Prostate gland (tissue), 1 donor: ENCODE results near the gene OPN1MW.
"Not testable (repeated sequence)": the region's sequence is repeated elsewhere in the genome, so short reads cannot be mapped to it uniquely, and the experiment has no call there.

ENCODE experiments used
- POLR2A ChIP-seq: fragments of 450-650 bp; IDR thresholded peaks from one replicate; pipeline ENCODE4 v1.6.1; 2016; ENCODE audit warnings: antibody characterized with exemption, mild to moderate bottlenecking
- POLR2AphosphoS5 ChIP-seq: sonication (generic); formaldehyde crosslinking; IDR thresholded peaks from one replicate; pipeline ENCODE4 v1.6.1; 2017; ENCODE audit warnings: antibody characterized with exemption

DNA sequence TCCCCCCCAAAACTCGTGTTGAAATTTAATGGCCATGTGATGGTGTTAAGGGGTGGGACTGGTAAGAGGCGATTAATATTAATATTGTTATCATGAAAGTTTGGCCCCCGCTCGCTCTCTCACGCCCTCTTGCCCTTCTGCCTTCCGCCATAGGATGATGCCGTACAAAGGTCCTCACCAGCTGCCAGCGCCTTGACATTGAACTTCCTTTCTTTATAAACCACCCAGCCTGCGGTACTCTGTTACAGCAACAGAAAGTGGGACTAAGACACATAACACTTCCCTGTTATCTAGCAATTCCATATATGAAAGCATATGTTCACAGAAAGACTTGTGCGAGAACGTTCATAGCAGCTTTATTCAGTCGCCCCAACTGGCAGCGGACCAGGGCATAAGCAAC is 14.0 kb upstream of the OPN1MW start:
- not testable (repeated sequence) for TF ChIP-seq POLR2AphosphoS5, POLR2A
